Osteocyte (in vitro differentiated cells): ENCODE data around the gene SERPINA12. TPM values are rescaled to one million over a fixed set of nuclear protein-coding genes. Genes with fewer than 3 reads are reported as not detected.

Experiments used
- DNase-seq: peaks from one replicate; pipeline ENCODE4 v3.0.0; 2021; ENCODE audit warnings: mixed read lengths; ENCODE audit not compliant: unreplicated experiment; ENCODE audit errors: extremely low spot score
- H3K27ac Mint-ChIP-seq: one replicate; pipeline ENCODE4 v1.8.0; 2021; ENCODE audit warnings: mild to moderate bottlenecking, mixed read lengths; ENCODE audit not compliant: unreplicated experiment
- H3K27me3 Mint-ChIP-seq: one replicate; pipeline ENCODE4 v1.8.0; 2021; ENCODE audit warnings: mixed read lengths; ENCODE audit not compliant: unreplicated experiment
- H3K36me3 Mint-ChIP-seq: one replicate; pipeline ENCODE4 v1.8.0; 2021; ENCODE audit warnings: mixed read lengths; ENCODE audit not compliant: unreplicated experiment
- H3K4me1 Mint-ChIP-seq: one replicate; pipeline ENCODE4 v1.8.0; 2021; ENCODE audit warnings: mixed read lengths; ENCODE audit not compliant: unreplicated experiment
- H3K4me3 Mint-ChIP-seq: one replicate; pipeline ENCODE4 v1.8.0; 2021; ENCODE audit warnings: mild to moderate bottlenecking, moderate library complexity, mixed read lengths; ENCODE audit not compliant: unreplicated experiment
- H3K9me3 Mint-ChIP-seq: one replicate; pipeline ENCODE4 v1.8.0; 2021; ENCODE audit warnings: mixed read lengths; ENCODE audit not compliant: unreplicated experiment
- CTCF ChIP-seq: fragments of 200-600 bp; sonication (generic); IDR thresholded peaks from 2 replicates; pipeline ENCODE4 v1.5.0; 2021; ENCODE audit warnings: antibody characterized with exemption, mild to moderate bottlenecking, moderate library complexity
- total RNA-seq: library from RNA; stranded (reverse); gene quantifications from 2 replicates; pipeline ENCODE4 v1.2.1, GENCODE V29; 2021

SERPINA12 gene
- total RNA-seq, 1 donor from 2014 or later, result not detected

- no peaks in the 10 kb centered on the region for H3K36me3 Mint-ChIP-seq
- no peak overlapping the region for H3K4me3 Mint-ChIP-seq
- no peak for DNase-seq
- peaks cover 21% of the 10 kb centered on the region for H3K27me3 Mint-ChIP-seq
- no peak for TF ChIP-seq CTCF
- H3K4me1 Mint-ChIP-seq, result peaks cover under 1% of the 10 kb centered on the region
- no peak overlapping the region for H3K27ac Mint-ChIP-seq
- H3K9me3 Mint-ChIP-seq, result no peaks in the 10 kb centered on the region
Observed at GRCh38 chr14:94466706-94467370, 42.4 kb downstream of the SERPINA12 start.

- H3K36me3 Mint-ChIP-seq, result no peaks in the 10 kb centered on the region
- H3K4me1 Mint-ChIP-seq, result peaks cover 5% of the 10 kb centered on the region
- no peak overlapping the region for H3K27ac Mint-ChIP-seq
- DNase-seq, result no peak
- no peaks in the 10 kb centered on the region for H3K9me3 Mint-ChIP-seq
- no peak overlapping the region for H3K4me3 Mint-ChIP-seq
- no peak for TF ChIP-seq CTCF
- H3K27me3 Mint-ChIP-seq, result peaks cover 11% of the 10 kb centered on the region
Observed at GRCh38 chr14:94465042-94465441, 44.2 kb downstream of the SERPINA12 start.

GRCh38 chr14:94464290-94464689 is 45.0 kb downstream of the SERPINA12 start:
- Mint-ChIP-seq H3K9me3 (no peaks in the 10 kb centered on the region), H3K27me3 (peaks cover 9% of the 10 kb centered on the region), H3K36me3 (no peaks in the 10 kb centered on the region), H3K4me3 (no peak overlapping the region), H3K27ac (no peak overlapping the region), H3K4me1 (peaks cover 5% of the 10 kb centered on the region)
- TF ChIP-seq CTCF, result no peak
- no peak for DNase-seq

- TF ChIP-seq CTCF, result no peak
- H3K4me3 Mint-ChIP-seq, result no peak overlapping the region
- peak; percentile 38 for DNase-seq
- peaks cover 16% of the 10 kb centered on the region for H3K4me1 Mint-ChIP-seq
- H3K9me3 Mint-ChIP-seq, result no peaks in the 10 kb centered on the region
- H3K36me3 Mint-ChIP-seq, result no peaks in the 10 kb centered on the region
- peaks cover 7% of the 10 kb centered on the region for H3K27me3 Mint-ChIP-seq
- no peak overlapping the region for H3K27ac Mint-ChIP-seq
Observed at GRCh38 chr14:94462763-94463572, 46.3 kb downstream of the SERPINA12 start.

- no peak overlapping the region for H3K27ac Mint-ChIP-seq
- H3K27me3 Mint-ChIP-seq, result peaks cover 2% of the 10 kb centered on the region
- H3K36me3 Mint-ChIP-seq, result no peaks in the 10 kb centered on the region
- H3K4me1 Mint-ChIP-seq, result peaks cover 16% of the 10 kb centered on the region
- no peak for DNase-seq
- no peak for TF ChIP-seq CTCF
- no peaks in the 10 kb centered on the region for H3K9me3 Mint-ChIP-seq
- no peak overlapping the region for H3K4me3 Mint-ChIP-seq
Observed at GRCh38 chr14:94462219-94462551, 47.1 kb downstream of the SERPINA12 start.
